Left ventricle myocardium superior (tissue), 1 donor: ENCODE results near the gene SNTG2. TPM values are rescaled to one million over a fixed set of nuclear protein-coding genes. Genes with fewer than 3 reads are reported as not detected.

Source experiments
- ATAC-seq: fragments of 200-7000 bp; cut with Tn5 transposase; one replicate; pipeline ENCODE4 v1.9.1; 2020; ENCODE audit warnings: mild to moderate bottlenecking, moderate library complexity
- DNase-seq: peaks from one replicate; pipeline ENCODE4 v3.0.0-alpha.2; 2020
- intact Hi-C: fragments of 100-400 bp; cut with micrococcal nuclease; formaldehyde crosslinking; loops from one replicate; pipeline ENCODE4 v1.11.0; 2022
- total RNA-seq: library from RNA; stranded (reverse); fragmentation: NEBNext Ultra II Directional; extraction: Animal tissue kit (Norgen Biotek cat#: 25700); gene quantifications from one replicate; pipeline ENCODE4 v1.2.1, GENCODE V29; 2021
- donor health status: DM: no; HTN: yes; CAD: no; lungs with severe emphysema.

SNTG2 gene
- total RNA-seq, 1 donor from 2014 or later, result 0.77 TPM

- intact Hi-C loops, result no loop called here
These were observed 286.0 kb downstream of the SNTG2 start for GRCh38 chr2:1236606-1237005.

DNA sequence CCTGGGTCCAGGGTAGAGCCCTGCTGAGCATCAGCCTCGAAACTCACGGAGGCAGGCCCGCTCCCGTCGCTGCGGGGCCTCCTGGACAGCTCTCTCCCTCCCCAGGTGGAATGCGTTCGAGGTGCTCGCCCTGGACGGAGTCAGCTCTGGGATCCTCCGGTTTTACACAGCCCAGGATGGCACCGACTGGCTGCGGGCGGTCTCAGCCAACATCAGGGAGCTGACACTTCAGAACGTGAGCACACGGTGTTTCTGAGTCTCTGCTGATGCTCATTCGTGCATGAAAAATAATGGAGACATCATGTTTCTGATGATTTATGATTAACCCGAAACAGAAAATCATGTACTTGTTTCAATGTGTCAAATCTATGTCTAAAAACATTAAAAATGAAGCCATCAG is 287.1 kb downstream of the SNTG2 start:
- no peak for DNase-seq
- no peak for ATAC-seq
- intact Hi-C loops, result no loop called here

More at GRCh38 chr2:1236606-1237005, 286.0 kb downstream of the SNTG2 start:
- ATAC-seq, result no peak
- no peak for DNase-seq

DNA sequence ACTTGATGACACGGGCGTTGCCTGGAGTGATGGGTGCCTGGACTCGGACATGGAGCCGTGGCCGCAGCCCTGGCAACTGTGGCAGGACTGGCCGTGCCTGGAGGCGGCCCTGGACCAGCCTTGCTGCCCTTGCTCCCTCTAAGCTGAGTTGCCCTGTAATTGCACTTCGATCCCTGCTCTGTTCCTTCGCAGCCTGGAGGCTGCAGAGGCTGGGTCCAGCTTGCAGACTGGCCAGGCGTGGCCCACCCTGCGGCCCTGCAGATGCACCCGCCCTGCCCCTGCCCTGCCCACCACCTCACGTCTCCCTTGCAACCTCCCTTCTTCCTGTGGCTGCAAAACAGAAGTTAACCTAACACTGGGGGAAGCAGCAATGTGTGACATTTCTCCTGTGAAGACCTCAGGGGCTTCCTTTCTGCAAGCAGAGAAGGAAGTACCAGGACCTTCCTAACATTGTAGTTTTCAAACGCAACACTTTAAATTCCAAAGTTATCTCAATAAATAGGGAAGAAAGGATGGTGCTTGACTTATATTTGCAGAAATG is 288.0 kb downstream of the SNTG2 start:
- intact Hi-C loops, result no loop called here
- ATAC-seq (no peak), DNase-seq (no peak)

DNA sequence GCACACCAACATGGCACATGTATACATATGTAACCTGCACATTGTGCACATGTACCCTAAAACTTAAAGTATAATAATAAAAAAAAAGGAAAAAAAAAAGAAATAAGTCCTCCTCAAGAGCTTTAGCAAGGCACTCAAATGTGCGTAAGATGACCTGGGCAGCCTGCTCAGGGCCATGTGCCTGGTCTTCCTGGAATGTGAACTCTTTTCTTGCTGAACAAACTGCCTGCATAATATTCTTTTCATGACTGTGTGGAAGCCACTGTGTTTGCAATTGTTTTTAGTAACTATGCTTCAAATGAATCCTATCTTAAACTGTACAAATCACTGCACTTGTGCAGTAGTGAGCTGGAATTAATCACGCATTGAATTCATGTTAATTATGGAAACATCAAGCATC is 294.5 kb downstream of the SNTG2 start:
- no peak for DNase-seq
- intact Hi-C loops, result no loop called here
- no peak for ATAC-seq

GRCh38 chr2:1246239-1246638 is 295.6 kb downstream of the SNTG2 start:
- no peak for ATAC-seq
- intact Hi-C loops, result no loop called here
- DNase-seq, result no peak

DNA sequence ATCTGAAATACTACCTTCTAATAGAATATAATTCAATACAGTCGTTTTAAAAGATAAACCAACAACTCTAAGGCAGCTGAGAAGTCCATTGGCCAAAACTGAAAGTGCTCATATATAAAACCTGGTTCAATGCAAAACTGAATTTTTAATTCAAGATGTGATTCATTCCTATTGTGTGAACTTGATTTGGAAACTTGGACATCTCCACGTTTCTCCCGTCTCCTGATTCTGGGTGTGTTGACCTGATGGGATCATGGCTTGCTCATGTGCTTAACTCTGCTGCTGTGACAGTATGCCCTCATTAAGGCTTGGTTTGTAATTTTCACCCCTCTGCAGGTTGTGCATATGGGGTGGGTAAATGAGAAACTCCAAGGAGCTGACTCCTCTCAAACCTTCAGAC is 296.3 kb downstream of the SNTG2 start:
- ATAC-seq, result no peak
- intact Hi-C loops, result no loop called here
- DNase-seq, result no peak

GRCh38 chr2:1248187-1248586 is 297.5 kb downstream of the SNTG2 start:
- intact Hi-C loops, result no loop called here
- DNase-seq, result no peak

DNA sequence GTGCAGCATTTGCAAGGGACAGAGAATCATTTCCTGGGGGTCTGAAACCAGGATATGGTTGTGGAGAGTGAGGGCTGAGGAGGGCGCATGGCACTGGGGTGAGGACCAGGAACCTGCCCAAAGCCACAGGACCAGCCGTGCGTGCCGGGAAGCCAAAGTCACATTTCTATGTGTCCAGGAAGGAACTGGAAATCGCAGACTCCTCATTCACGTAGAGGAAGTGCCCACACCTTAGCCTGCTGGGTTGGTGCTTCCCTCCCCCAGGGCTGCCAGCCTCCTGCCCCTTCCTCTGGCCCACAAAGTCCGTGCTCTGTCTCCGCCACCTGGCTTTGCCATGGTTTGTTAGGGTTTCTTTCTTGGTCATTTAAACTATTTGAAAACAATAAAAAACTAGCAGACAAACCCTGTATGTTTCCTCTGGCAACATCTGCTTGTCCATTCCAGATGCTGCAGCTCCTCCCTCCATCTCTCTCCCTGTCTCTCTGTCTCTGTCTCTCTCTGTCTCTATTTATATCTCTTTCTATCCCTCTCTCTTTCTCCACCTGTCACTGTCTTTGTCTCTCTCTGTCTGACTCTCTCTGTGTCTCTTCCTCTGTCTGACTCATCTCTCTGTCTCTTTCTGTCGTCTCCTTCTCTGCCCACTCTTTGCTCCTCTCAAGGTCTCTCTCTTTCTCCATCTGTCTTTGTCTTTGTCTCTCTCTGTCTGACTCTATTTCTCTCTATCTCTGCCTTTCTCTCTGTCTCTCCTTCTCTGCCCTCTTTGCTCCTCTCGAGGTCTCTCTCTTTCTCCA is 299.4 kb downstream of the SNTG2 start:
- intact Hi-C loops, result no loop called here
- DNase-seq (no peak), ATAC-seq (no peak)

More at GRCh38 chr2:1248187-1248586, 297.5 kb downstream of the SNTG2 start:
- no peak for ATAC-seq

- no peak for DNase-seq
- intact Hi-C loops, result no loop called here
- ATAC-seq, result no peak
These were observed 300.9 kb downstream of the SNTG2 start for GRCh38 chr2:1251520-1251919.

DNA sequence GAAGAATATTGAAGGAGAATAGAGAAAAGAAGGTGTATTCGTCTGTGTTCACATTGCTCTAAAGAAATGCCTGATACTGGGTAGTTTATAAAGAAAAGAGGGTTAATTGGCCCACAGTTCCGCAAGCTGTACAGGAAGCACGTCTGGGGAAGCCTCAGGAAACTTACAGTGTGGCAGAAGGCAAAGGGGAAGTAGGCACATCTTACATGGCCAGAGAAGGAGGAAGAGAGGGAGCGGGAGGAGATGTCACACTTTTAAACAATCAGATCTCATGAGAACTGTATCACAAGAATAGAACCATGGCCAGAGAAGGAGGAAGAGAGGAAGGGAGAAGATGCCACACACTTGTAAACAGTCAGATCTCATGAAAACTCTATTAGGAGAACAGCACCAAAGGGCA is 303.0 kb downstream of the SNTG2 start:
- no peak for ATAC-seq
- DNase-seq, result no peak
- intact Hi-C loops, result no loop called here

DNA sequence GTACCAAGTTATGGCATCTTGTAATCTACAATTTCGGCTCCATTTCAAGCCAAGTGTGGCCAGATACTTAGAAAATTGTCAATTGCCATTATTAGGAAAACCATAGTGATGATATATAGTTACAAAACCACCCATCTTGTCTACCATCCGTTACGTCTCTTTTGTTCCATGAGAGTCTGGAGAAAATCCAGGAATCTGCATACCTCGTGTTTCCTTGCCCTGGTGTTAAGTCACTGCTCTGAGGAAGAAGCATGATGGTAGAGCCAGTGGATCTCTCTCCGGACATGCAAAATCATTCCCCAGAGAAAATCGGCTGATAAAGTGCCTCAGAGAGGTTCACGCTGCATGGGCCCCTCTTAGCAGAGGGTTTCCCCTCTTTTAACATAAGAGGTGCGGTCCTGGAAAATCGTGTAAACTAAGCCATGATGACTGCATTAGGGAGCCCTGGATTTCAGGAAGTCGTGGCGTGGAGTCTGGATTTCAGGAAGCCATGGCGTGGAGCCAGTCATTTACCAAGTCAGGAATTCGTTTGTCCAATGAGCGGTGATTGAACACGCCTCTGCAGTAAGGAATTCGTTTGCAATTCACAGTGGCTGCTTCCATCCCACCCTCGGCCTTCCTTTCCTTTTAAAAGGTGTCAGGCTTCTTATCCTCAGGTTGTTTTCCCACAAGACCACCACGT is 304.2 kb downstream of the SNTG2 start:
- intact Hi-C loops, result no loop called here
- ATAC-seq, result no peak
- DNase-seq, result no peak

- ATAC-seq, result no peak
- no peak for DNase-seq
- intact Hi-C loops, result no loop called here
These were observed 306.1 kb downstream of the SNTG2 start for GRCh38 chr2:1256632-1257324.

GRCh38 chr2:1257334-1257733 is 306.7 kb downstream of the SNTG2 start:
- intact Hi-C loops, result no loop called here
- ATAC-seq (no peak), DNase-seq (no peak)

DNA sequence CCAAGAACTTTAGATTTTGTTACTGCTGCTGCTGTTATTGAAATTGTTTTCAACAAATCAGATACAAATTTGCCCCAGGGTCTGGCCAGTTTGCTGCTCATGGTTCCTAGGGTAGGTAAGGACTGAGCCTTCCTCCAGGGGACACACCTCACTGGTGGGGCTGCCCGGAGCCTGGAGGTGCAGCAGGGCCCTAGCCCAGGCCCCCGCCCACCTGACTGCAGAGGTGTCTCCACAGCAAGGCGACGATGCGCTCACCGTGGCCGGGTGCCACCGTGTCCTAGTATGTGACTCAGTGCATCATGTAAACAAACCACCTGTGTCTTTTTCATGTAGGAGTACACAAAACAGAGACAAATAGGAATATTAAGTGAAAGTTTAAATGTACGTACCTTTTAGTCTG is 309.1 kb downstream of the SNTG2 start:
- DNase-seq (no peak), ATAC-seq (no peak)
- intact Hi-C loops, result no loop called here

GRCh38 chr2:1262609-1263008 is 312.0 kb downstream of the SNTG2 start:
- no peak for DNase-seq
- intact Hi-C loops, result no loop called here

GRCh38 chr2:1265454-1265853 is 314.8 kb downstream of the SNTG2 start:
- intact Hi-C loops, result no loop called here
- DNase-seq (no peak), ATAC-seq (no peak)

More at GRCh38 chr2:1262609-1263008, 312.0 kb downstream of the SNTG2 start:
- no peak for ATAC-seq

- ATAC-seq, result no peak
- no peak for DNase-seq
- intact Hi-C loops, result no loop called here
These were observed 315.7 kb downstream of the SNTG2 start for GRCh38 chr2:1266351-1266750.

GRCh38 chr2:1268034-1268433 is 317.4 kb downstream of the SNTG2 start:
- DNase-seq, result no peak
- intact Hi-C loops, result no loop called here
- ATAC-seq, result no peak

DNA sequence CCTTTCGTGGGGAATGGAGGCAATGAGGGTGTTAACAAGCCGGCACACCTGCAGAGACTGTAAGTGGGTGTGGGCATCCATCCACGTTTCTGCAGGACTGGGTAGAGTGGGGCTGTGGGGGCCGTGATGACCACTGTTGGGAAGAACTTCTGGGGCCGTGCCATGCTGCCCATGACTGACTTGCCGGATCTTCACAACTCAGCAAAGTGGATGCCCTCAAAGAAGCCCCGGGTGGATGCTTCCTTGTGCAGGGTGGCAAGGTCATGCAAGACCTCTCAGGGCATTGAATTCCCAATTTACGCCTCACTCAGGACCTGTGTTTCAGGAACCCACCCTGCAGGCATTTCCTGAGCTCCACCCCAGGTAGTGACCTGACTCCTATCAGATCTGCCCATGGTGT is 319.2 kb downstream of the SNTG2 start:
- intact Hi-C loops, result no loop called here
- no peak for DNase-seq
- no peak for ATAC-seq

DNA sequence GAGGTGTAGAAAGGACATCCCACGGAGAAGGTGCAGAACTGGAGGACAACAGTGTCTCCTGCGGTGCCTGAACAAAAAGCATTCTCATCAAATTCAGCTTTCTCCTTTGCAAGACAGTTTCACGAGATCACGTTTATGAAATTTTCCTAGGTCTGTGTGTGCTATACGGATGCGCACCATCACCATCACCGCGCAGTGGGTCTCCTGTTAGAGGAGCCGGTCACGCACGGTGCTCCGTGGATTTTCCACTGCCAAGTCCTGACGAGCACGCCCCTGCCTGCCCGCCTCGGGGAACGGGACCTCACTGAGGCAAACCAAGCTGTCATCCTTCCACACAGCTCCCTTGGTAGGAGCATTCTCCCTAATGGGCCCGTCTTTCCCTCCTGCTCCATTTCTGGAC is 322.2 kb downstream of the SNTG2 start:
- ATAC-seq (no peak), DNase-seq (no peak)
- intact Hi-C loops, result no loop called here
